ENCODE measurements around the gene GOLGA6L26. TPM values are rescaled to one million over a fixed set of nuclear protein-coding genes. Genes with fewer than 3 reads are reported as not detected.
"Not testable (repeated sequence)": the region's sequence is repeated elsewhere in the genome, so short reads cannot be mapped to it uniquely, and the experiment has no call there.

GOLGA6L26 gene, protein sequence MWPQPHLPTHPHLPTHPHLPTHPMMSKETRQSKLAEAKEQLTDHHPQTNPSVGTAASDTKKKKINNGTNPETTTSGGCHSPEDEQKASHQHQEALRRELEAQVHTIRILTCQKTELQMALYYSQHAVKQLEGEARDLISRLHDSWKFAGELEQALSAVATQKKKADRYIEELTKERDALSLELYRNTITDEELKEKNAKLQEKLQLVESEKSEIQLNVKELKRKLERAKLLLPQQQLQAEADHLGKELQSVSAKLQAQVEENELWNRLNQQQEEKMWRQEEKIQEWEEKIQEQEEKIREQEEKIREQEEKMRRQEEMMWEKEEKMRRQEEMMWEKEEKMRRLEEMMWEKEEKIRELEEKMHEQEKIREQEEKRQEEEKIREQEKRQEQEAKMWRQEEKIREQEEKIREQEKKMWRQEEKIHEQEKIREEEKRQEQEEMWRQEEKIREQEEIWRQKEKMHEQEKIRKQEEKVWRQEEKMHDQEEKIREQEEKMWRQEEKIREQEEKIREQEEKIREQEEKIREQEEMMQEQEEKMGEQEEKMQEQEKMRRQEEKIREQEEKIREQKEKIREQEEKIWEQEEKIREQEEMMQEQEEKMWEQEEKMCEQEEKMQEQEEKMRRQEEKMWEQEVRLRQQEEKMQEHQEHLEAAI
- total RNA-seq (not detected in 2 replicates), polyA plus RNA-seq (not detected in 2 replicates), polyA minus RNA-seq (not detected in 2 replicates)
- not detected for total RNA-seq (2013)

- H3K4me1 Mint-ChIP-seq; H3K4me2 ChIP-seq (replicated peaks; ENCODE audit: low read depth, low read length, poor library complexity, severe bottlenecking); H3K27ac ChIP-seq (ENCODE audit: low read length in 2 of 2); H3K27me3 Mint-ChIP-seq; H3K79me2 ChIP-seq (ENCODE audit: control insufficient read depth, insufficient read depth, low read length); H3K4me3 Mint-ChIP-seq; H3K9me3 Mint-ChIP-seq (ENCODE audit: insufficient read depth); H3K27me3 ChIP-seq (replicated peaks in 1 of 4; ENCODE audit: control extremely low read depth in 1 of 4, control insufficient read depth in 3 of 4, insufficient read depth in 4 of 4, low read length in 3 of 4); CTCF ChIA-PET; H2AFZ ChIP-seq (ENCODE audit: insufficient read depth, low read depth, low read length, poor library complexity, severe bottlenecking); POLR2A ChIA-PET; ATAC-seq (ENCODE audit: low read depth); H4K20me1 ChIP-seq (ENCODE audit: control insufficient read depth, insufficient read depth, low read length, poor library complexity, severe bottlenecking); H3K4me3 ChIP-seq (ENCODE audit: control extremely low read depth in 1 of 5, extremely low read depth in 1 of 5, insufficient read depth in 1 of 5, low read depth in 2 of 5, low read length in 4 of 5); H3K27ac Mint-ChIP-seq; H3K4me1 ChIP-seq (ENCODE audit: control insufficient read depth in 2 of 2, insufficient read depth in 2 of 2, low read length in 2 of 2); H3K9me3 ChIP-seq (ENCODE audit: control extremely low read depth in 1 of 3, control insufficient read depth in 2 of 3, insufficient read depth in 1 of 3, low read length in 2 of 3); H3K9ac ChIP-seq (ENCODE audit: low read length); intact Hi-C loops (cut with micrococcal nuclease); H3K36me3 ChIP-seq (replicated peaks in 1 of 2; ENCODE audit: control extremely low read depth in 1 of 2, control insufficient read depth in 1 of 2, extremely low read depth in 1 of 2, insufficient read depth in 2 of 2, low read length in 1 of 2); DNase-seq: not testable (repeated sequence)
- WGBS (ENCODE audit: insufficient coverage) = no CpG with 5 or more reads among the region's 7 CpGs
These were observed at the start of gene GOLGA6L26 for GRCh38 chr15:23334096-23334495. Gene GOLGA6L26 (minus strand): TSS chr15:23334196. CDS start chr15:23334135, 61 bp downstream.

GRCh38 chr15:23381192-23381591, 47.2 kb upstream of the GOLGA6L26 start:
- CTCF ChIA-PET; H3K4me2 ChIP-seq (replicated peaks; ENCODE audit: low read depth, low read length, poor library complexity, severe bottlenecking); H3K79me2 ChIP-seq (ENCODE audit: control insufficient read depth, insufficient read depth, low read length); H3K27ac Mint-ChIP-seq; POLR2A ChIA-PET; H3K9ac ChIP-seq (ENCODE audit: low read length); ATAC-seq (ENCODE audit: low read depth); H2AFZ ChIP-seq (ENCODE audit: insufficient read depth, low read depth, low read length, poor library complexity, severe bottlenecking); H3K4me3 Mint-ChIP-seq; H3K4me1 Mint-ChIP-seq; H3K9me3 Mint-ChIP-seq (ENCODE audit: insufficient read depth); H3K27ac ChIP-seq (ENCODE audit: low read length in 2 of 2); DNase-seq; H3K27me3 ChIP-seq (replicated peaks in 1 of 4; ENCODE audit: control extremely low read depth in 1 of 4, control insufficient read depth in 3 of 4, insufficient read depth in 4 of 4, low read length in 3 of 4); H4K20me1 ChIP-seq (ENCODE audit: control insufficient read depth, insufficient read depth, low read length, poor library complexity, severe bottlenecking); H3K9me3 ChIP-seq (ENCODE audit: control extremely low read depth in 1 of 3, control insufficient read depth in 2 of 3, insufficient read depth in 1 of 3, low read length in 2 of 3); H3K4me3 ChIP-seq (ENCODE audit: control extremely low read depth in 1 of 5, extremely low read depth in 1 of 5, insufficient read depth in 1 of 5, low read depth in 2 of 5, low read length in 4 of 5); intact Hi-C loops (cut with micrococcal nuclease); H3K36me3 ChIP-seq (replicated peaks in 1 of 2; ENCODE audit: control extremely low read depth in 1 of 2, control insufficient read depth in 1 of 2, extremely low read depth in 1 of 2, insufficient read depth in 2 of 2, low read length in 1 of 2); H3K4me1 ChIP-seq (ENCODE audit: control insufficient read depth in 2 of 2, insufficient read depth in 2 of 2, low read length in 2 of 2); H3K27me3 Mint-ChIP-seq: not testable (repeated sequence)
- WGBS (ENCODE audit: insufficient coverage) = 76% methylated on average over 7 of the region's 7 CpGs

GRCh38 chr15:23380700-23381099, 46.7 kb upstream of the GOLGA6L26 start:
- POLR2A ChIA-PET = not testable (repeated sequence)

DNA sequence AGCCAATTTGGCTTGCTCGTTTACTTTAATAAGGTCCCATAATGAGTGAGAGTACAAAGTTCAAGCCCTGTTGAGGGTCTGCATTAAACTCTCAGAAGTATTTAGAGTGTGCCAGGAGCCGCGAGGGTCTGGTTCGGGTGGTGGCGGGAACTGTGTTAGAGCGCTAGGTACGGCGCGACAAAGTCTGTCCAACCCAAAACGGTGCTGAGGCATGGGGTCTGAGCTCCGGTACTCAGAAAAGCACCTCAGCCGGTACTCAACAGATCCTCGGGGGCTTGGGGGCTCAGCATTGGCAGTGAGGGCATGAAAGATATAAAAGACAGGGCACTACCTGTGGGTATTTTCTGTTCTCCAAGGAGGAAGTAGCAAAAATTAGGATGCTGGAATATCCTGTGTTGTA, 45.0 kb upstream of the GOLGA6L26 start:
- H3K9me3 Mint-ChIP-seq (ENCODE audit: insufficient read depth); H3K4me3 Mint-ChIP-seq; H4K20me1 ChIP-seq (ENCODE audit: control insufficient read depth, insufficient read depth, low read length, poor library complexity, severe bottlenecking); H3K4me3 ChIP-seq (ENCODE audit: control extremely low read depth in 1 of 5, extremely low read depth in 1 of 5, insufficient read depth in 1 of 5, low read depth in 2 of 5, low read length in 4 of 5); H3K27ac Mint-ChIP-seq; H3K9ac ChIP-seq (ENCODE audit: low read length); H3K4me2 ChIP-seq (replicated peaks; ENCODE audit: low read depth, low read length, poor library complexity, severe bottlenecking); H3K27ac ChIP-seq (ENCODE audit: low read length in 2 of 2); ATAC-seq (ENCODE audit: low read depth); POLR2A ChIA-PET; H3K79me2 ChIP-seq (ENCODE audit: control insufficient read depth, insufficient read depth, low read length); H3K27me3 ChIP-seq (replicated peaks in 1 of 4; ENCODE audit: control extremely low read depth in 1 of 4, control insufficient read depth in 3 of 4, insufficient read depth in 4 of 4, low read length in 3 of 4); H2AFZ ChIP-seq (ENCODE audit: insufficient read depth, low read depth, low read length, poor library complexity, severe bottlenecking); H3K4me1 ChIP-seq (ENCODE audit: control insufficient read depth in 2 of 2, insufficient read depth in 2 of 2, low read length in 2 of 2); H3K36me3 ChIP-seq (replicated peaks in 1 of 2; ENCODE audit: control extremely low read depth in 1 of 2, control insufficient read depth in 1 of 2, extremely low read depth in 1 of 2, insufficient read depth in 2 of 2, low read length in 1 of 2); DNase-seq; CTCF ChIA-PET; H3K4me1 Mint-ChIP-seq; intact Hi-C loops (cut with micrococcal nuclease); H3K9me3 ChIP-seq (ENCODE audit: control extremely low read depth in 1 of 3, control insufficient read depth in 2 of 3, insufficient read depth in 1 of 3, low read length in 2 of 3); H3K27me3 Mint-ChIP-seq: not testable (repeated sequence)
- 94% methylated on average over 13 of the region's 13 CpGs for WGBS (ENCODE audit: insufficient coverage)

More at GRCh38 chr15:23380700-23381099, 46.7 kb upstream of the GOLGA6L26 start:
- H3K4me1 Mint-ChIP-seq; H2AFZ ChIP-seq (ENCODE audit: insufficient read depth, low read depth, low read length, poor library complexity, severe bottlenecking); H3K27ac ChIP-seq (ENCODE audit: low read length in 2 of 2); H3K4me2 ChIP-seq (replicated peaks; ENCODE audit: low read depth, low read length, poor library complexity, severe bottlenecking); DNase-seq; H3K27ac Mint-ChIP-seq; H3K4me3 ChIP-seq (ENCODE audit: control extremely low read depth in 1 of 5, extremely low read depth in 1 of 5, insufficient read depth in 1 of 5, low read depth in 2 of 5, low read length in 4 of 5); H3K4me3 Mint-ChIP-seq; H4K20me1 ChIP-seq (ENCODE audit: control insufficient read depth, insufficient read depth, low read length, poor library complexity, severe bottlenecking); H3K9me3 ChIP-seq (ENCODE audit: control extremely low read depth in 1 of 3, control insufficient read depth in 2 of 3, insufficient read depth in 1 of 3, low read length in 2 of 3); H3K27me3 ChIP-seq (replicated peaks in 1 of 4; ENCODE audit: control extremely low read depth in 1 of 4, control insufficient read depth in 3 of 4, insufficient read depth in 4 of 4, low read length in 3 of 4); H3K9me3 Mint-ChIP-seq (ENCODE audit: insufficient read depth); H3K4me1 ChIP-seq (ENCODE audit: control insufficient read depth in 2 of 2, insufficient read depth in 2 of 2, low read length in 2 of 2); H3K36me3 ChIP-seq (replicated peaks in 1 of 2; ENCODE audit: control extremely low read depth in 1 of 2, control insufficient read depth in 1 of 2, extremely low read depth in 1 of 2, insufficient read depth in 2 of 2, low read length in 1 of 2); H3K27me3 Mint-ChIP-seq; H3K79me2 ChIP-seq (ENCODE audit: control insufficient read depth, insufficient read depth, low read length); CTCF ChIA-PET; intact Hi-C loops (cut with micrococcal nuclease); ATAC-seq (ENCODE audit: low read depth); H3K9ac ChIP-seq (ENCODE audit: low read length): not testable (repeated sequence)
- WGBS (ENCODE audit: insufficient coverage) = 94% methylated on average over 2 of the region's 4 CpGs

Data from B cell (primary cell).